ENCODE data around the gene MAPK10.
"Not testable (repeated sequence)": the region's sequence is repeated elsewhere in the genome, so short reads cannot be mapped to it uniquely, and the experiment has no call there.

Gene MAPK10

DNA sequence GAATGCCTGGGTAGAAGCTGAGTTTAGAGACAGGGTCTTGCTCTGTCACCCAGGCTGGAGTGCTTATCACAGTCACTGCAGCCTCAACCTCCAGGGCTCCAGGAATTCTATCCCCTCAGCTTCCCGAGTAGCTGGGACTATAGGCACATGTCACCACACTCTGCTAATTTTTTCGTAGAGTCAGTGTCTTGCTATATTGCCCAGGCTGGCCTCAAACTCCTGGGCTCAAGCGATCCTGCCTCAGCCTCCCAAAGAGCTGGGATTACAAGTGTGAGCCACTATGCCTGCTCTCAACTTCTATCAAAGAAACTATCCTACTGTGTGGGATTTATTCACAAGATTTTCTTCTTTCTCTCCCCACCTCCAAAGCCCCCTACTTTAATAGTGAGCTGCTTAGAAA, 15.7 kb downstream of the MAPK10 start:
- DNase-seq (ENCODE audit: insufficient read length, low spot score) (no peak), FAIRE-seq (no peak)

DNA sequence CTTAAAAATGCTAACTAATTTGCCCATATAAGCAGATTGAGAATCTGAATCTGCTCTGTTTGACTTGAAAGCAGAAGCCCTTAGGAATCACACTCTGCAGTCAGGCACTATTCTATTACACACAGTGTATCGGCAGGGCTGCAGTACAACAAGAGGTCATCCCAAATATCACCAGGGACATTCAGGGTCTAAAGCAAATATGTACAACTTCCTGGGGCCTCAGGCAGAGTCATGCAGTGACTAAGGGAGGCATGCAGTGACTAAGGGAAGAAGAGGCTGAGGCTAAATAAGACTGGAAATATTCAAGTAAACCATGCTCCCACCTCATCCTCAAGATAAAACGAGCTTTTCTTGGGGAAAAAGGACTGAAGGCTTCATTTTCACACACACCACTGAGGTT, 20.9 kb downstream of the MAPK10 start:
- FAIRE-seq (no peak), DNase-seq (ENCODE audit: insufficient read length, low spot score) (no peak)

DNA sequence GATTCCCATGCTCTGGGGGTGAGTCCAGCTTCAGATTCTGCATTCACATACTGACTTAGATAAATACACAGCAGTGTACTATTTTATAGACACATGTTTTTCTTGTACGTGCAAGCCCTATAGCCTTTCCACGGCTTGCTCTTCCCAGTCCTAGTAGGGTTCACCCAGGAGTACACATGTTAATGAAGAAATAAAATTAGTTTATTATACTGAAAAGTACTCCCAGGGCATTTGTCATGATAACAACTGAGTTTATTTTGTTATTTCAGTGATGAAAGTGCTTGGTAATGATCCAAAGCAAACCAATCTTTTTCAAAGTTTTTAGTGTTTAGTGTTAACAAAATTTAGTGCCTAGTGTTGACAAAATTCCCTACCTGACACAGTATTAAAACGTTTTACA, 21.3 kb downstream of the MAPK10 start:
- DNase-seq (ENCODE audit: insufficient read length, low spot score), result no peak
- FAIRE-seq, result no peak

DNA sequence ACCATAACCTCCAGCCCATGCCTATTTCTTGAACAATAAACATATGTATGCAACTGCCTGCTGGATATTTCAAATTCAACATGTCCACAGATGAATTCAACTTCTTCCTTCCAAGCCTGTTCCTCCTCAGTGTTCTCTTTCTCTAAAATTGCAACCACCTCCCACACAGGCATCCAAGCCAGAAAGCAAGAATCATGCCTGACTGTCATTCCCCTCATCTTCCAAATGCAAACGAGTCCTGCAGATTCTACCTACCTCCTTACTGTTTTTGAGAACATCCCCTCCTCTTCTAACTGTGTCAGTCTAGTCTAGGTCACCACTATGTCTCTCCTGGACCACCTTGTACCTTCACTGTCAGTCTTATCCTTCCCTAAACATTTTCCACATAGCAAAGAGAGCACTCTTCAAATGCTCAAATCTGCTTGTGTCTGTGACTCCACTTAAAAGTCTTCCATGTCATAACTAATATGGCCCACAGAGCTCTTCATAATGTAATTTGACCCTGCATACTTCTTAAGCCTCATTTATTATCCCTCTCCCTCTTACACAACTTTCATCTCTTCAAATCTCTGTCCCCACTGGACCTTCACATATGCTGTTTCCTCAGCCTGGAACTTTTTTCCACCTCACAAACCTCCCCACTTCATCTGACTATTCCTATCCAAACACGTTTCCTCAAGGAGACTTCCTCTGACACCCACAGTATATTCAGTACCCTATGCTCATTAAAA, 25.7 kb downstream of the MAPK10 start:
- DNase-seq (ENCODE audit: insufficient read length, low spot score) (no peak), FAIRE-seq (no peak)

DNA sequence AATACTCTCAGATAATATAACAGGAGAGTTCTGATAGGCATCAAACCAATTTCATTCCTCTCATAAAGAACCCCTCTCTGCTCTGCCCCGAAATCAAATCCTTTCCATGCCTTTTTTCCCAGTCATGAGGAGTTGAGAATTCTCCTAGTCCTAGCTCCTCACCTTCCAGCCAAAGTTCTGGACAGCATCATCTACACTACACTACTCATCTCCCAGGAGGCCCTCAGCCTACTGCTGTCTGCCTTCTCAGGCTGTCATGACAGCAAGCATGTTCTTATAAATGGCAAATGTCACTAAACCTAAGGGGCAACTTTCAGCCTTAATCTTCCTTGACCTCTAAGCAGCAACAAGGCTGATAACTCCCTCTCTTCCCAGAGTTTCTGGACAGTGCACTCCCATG, 26.6 kb downstream of the MAPK10 start:
- DNase-seq (ENCODE audit: insufficient read length, low spot score) (no peak), FAIRE-seq (no peak)

DNA sequence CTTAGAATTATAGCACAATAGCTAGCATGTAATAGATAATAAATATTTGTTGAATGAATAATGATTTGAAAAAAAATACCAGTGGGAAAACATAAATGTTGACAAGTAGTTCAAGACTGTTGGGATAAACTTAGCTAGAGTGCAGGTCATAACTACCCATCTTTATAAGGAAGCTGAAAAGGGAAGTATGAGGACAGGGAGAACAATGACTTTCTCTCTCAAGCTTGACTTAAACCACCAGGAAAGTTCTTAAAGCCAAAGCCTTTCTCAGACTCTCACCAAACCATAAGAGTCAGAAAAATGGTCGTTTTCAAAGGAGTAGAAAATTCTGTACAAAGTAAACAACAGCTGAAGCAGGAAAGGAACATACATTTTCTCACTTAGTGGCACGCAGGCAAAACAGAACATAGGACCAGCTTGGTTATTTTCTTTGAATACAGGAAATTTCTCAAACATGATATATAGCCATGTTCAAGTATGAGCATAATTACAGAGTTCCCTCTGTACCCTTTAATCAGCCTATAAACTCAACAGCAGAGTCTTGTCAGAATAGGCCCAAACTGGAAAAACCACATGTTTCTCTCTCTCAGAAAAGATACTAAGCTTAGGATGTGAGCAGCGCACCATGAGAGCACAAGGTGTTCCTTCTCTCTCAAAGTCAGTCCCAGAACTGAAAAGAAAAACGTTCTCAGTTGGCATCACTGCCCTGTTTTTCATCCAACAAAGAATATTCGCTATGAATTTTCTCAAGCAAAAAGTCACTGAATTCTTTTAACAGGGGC, 28.7 kb downstream of the MAPK10 start:
- no peak for FAIRE-seq

DNA sequence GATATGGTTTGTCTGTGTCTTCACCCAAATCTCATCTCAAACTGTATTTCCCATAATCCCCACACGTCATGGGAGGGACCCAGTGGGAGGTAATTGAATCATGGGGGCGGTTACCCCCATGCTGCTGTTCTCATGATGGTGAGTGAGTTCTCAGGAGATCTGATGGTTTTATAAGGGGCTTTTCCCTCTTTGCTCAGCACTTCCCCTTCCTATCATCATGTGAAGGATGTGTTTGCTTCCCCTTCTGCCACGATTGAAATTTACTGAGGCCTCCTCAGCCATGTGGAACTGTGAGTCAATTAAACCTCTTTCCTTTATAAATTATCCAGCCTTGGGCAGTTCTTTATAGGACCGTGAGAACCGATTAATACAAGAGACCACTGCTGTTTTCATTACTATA, 29.4 kb downstream of the MAPK10 start:
- not testable (repeated sequence) for DNase-seq (ENCODE audit: insufficient read length, low spot score); FAIRE-seq

More for the DNA sequence above, 28.7 kb downstream of the MAPK10 start:
- DNase-seq (ENCODE audit: insufficient read length, low spot score), result no peak

DNA sequence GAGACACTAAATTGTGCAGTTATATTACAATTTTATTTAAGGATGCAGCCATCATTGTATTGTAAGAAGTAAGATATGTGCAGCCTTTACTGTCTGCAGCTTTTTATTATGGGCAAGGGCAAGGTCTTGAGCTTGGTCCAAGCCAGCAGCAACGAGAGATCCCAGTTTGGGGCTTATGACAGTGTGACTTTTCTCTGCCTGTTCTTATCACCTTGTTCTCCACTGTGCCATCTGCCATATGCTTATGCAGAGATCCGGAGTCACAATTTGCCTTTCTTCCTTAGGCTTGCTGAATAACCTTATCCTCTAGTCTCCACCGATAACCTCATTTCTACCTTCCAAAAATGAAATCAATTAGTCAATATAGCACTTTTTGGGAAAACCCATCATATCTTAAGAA, 30.4 kb downstream of the MAPK10 start:
- no peak for DNase-seq (ENCODE audit: insufficient read length, low spot score)
- no peak for FAIRE-seq

DNA sequence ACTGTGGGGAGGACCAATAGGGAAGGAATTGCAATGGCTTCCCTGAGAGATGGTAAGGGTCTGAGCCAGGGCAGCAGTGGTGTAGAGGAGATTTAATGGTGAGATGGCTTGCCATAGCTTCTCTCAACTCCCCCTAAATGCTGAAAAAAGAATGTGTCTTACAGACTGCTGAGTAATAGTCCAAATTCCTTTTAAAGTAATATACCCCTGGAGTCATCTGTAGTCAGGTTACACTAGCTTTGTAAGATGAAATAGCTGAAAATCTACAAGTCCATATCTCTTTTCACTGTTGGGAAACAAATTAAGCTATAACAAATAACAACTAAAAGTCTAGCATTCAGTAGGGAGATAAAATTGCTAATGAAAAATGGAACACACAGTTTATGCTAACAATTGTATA, 33.5 kb downstream of the MAPK10 start:
- no peak for DNase-seq (ENCODE audit: insufficient read length, low spot score)
- FAIRE-seq, result no peak

DNA sequence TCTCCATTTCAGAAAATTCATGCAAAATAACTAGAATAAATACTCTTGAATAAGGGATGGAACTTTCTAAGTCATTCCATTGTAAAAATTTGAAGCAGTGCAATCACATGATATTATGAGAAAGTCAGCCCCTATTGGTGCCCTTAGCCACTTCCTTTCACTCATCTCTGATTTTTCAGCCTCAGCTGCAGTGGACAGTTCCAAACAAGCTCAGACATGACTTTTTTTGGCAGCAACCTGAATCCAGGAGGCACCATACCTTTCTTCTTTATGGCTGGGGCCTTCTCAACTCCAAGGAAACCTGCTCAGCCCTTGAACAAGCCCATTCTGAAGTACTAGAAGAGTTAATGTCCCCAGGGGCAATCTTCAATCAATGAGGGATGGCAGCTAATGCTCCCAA, 40.5 kb downstream of the MAPK10 start:
- FAIRE-seq (no peak), DNase-seq (ENCODE audit: insufficient read length, low spot score) (no peak)

DNA sequence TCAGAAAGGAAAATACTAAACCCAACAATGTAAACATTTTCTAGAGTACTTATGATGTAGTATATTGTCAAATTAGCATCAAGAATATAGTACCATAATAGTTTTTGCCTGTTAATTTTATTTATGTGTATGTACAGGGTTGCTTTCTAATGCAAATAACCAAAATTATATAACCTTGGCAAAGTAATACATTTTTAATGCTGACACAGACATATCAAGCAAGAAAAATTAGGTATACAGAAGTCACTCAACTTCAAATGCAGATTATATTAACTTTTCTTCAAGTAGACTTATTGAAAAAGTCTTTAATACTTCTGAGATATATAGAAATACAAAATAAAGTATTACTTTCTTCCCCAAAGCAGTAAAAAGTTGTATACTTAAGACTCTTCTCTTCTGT, 44.3 kb downstream of the MAPK10 start:
- FAIRE-seq (no peak), DNase-seq (ENCODE audit: insufficient read length, low spot score) (no peak)

DNA sequence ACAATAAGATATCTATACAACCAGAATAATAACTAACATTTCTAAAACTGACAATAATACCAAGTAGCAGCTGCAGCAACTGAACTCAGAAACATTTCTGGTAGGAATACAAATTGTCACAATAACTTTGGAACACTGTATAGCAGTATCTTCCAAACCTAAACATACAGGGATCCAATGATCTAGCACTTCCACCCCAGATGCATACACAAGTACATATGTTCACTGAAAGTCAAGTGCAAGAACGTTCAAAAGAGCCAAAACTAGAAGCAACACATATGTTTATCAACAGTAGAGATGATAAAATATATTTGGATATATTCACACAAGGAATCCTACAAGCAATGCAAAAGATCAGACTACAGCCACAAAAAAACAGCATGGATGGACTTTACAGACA, 46.2 kb downstream of the MAPK10 start:
- DNase-seq (ENCODE audit: insufficient read length, low spot score), result no peak
- no peak for FAIRE-seq

DNA sequence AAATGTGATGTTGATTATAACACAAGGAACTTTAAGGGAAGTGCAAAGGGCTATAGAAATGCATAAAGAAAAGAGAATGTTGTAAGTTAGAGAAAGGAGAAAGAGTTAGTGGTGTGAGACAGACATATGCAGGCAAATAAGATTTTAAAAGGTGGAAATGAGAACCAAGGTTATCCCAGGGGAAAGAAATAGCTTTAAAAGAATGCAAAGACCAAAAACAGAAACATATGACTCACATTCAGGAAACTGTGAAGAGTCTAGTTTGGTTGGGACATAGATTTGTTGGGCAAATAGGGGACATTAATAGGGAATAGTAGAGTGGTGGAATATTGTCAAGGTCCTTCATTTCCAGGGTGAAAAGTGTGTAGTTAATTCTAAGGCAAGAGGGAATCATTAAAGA, 52.4 kb downstream of the MAPK10 start:
- DNase-seq (ENCODE audit: insufficient read length, low spot score) (no peak), FAIRE-seq (no peak)

DNA sequence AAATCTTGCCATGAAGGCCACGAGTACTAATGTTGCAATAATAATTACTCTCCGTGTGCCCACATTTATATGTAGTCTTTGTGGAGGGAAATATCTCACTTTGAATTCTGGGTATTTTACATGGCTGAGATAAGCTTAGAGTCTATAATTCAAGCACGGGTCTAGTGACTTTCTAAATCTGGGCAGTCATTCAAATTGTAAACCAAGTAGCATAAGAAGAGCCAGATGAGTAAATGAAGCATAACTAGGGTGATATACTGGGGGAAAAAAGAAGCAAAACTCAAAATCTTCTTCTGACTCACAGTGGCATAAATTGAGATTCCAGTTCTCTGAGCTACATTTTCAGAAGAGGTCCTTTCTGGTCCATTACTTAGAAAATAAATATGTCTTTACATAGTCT, 53.0 kb downstream of the MAPK10 start:
- FAIRE-seq (no peak), DNase-seq (ENCODE audit: insufficient read length, low spot score) (no peak)

DNA sequence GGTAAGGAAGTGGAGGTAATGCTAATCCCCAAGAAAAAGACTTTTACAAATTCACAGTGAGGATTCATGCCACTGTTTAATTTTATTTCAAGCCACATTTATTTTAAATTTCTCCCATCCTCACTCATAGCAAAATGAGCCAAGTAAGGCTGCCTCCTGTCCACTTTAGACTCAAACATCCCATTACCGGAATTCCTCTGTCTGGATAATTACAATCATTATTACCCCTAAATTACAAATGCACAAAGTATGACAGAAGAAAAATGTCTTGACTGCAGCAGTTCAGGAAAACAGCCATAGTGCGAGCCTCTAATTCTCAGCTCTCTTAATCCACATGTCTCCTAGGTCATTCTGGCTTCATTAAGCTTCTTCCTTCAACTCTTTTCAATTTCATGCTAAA, 57.0 kb downstream of the MAPK10 start:
- no peak for DNase-seq (ENCODE audit: insufficient read length, low spot score)

DNA sequence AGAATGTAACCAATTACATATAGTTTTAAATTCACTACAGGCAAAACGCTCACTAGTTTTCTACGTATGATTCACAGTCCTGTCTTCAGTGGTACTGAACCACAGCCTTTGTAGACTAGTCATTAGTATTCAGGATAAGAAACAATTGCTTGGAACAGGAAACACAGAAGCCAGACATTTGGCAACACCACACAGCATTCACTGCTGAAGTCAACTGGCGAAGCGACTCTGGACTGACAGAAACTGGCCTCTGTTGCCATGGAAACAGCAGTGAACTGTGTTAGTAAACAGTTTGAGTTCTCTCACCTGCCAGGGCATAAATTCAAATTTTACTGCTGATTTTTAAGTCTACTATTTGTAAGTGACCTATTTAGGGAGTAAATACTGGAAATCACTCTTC, 57.6 kb downstream of the MAPK10 start:
- FAIRE-seq (no peak), DNase-seq (ENCODE audit: insufficient read length, low spot score) (no peak)

More for the DNA sequence above, 57.0 kb downstream of the MAPK10 start:
- FAIRE-seq, result no peak

DNA sequence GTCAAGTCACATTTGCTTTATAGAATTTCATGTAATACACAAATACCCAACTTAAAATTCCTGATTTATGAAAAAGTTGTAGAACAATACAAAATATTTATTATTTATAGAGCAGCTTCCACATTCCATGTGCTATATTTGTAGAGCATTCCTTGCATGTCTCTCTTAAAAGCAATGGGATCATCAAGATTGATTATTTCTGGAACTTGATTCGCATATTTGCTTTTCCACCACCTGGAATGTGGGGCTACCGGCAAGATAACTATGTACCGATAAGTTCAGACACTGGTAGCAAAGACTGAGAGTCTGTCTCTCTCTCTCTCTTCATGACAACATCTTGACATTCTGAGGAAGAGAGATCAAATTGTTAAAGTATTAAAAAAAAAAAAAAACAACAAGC, 59.3 kb downstream of the MAPK10 start:
- DNase-seq (ENCODE audit: insufficient read length, low spot score) (no peak), FAIRE-seq (no peak)

DNA sequence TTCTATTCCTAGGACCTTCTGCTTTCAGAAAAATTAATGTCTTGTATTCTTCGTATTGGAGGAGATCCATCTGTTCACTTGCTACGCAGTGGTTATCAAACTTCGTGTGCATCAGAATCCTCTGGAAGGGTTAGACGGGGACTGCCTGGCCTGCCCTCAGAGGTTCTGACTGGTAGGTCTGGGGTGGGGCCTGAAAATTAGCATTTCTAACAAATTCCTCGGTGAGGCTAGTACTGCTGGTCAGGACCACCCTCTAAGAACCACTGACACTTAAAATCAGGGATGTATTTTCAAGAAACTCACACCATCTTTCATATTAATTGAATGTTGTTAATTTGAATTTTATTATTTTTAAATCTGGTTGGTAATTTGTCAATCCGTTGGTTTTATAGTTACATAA, 63.0 kb downstream of the MAPK10 start:
- DNase-seq (ENCODE audit: insufficient read length, low spot score) (no peak), FAIRE-seq (no peak)

DNA sequence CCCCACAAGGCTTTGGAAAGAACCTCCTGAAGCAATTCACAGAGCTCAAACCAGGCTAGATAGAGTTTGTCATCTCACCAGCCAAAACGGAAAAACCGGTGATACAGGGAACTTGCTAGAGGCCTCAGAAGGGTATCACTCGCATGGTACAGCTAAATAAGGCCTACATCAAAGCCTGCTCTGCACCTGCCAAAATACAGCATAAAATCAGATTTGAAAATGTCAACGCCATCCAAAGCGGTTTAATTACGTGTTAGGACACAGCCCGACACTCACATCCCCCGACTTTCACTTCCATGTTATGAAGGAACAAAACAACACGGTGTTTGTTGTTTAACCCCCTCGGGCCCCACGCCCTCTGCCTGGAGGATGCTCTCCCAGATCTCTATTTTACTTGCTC, 65.0 kb downstream of the MAPK10 start:
- FAIRE-seq, result no peak

DNA sequence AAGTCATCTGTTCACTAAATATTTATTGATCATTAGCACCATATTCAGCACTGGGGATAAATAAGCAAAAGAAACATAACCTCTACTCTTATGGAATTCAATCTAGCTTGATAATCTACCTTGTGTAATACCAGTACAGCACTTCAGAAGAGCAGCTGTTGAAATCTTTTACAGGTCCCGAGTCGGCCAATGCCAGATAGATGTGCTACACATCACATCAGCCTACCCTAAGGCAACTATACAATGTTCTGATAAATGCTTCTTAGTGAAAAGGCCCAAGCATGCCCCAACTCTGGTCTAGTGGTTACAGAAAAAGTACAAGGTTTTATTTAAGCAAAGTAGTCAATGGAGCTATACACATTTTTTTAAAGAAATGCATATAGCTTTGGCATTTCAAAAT, 68.7 kb downstream of the MAPK10 start:
- FAIRE-seq (no peak), DNase-seq (ENCODE audit: insufficient read length, low spot score) (no peak)

More for the DNA sequence above, 65.0 kb downstream of the MAPK10 start:
- no peak for DNase-seq (ENCODE audit: insufficient read length, low spot score)

DNA sequence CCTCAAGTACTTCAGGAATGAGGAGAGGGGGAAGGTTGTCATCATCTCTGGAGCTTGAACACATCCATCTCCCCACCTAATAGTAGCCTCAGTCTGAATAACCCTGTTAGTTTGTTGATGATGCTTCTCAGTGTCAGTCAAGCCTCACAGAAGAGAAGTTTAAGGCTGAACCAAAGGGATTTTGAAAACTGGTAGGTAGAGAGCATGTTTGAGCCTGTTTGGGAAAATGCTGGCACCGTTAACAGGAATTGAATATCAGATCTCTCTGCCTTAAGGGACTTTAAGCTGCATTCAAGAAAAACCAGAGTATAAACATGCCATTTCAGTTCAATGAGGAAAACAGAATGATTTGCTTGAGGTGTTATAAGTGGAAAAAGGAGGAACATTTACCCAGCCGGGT, 73.1 kb downstream of the MAPK10 start:
- no peak for DNase-seq (ENCODE audit: insufficient read length, low spot score)
- no peak for FAIRE-seq

DNA sequence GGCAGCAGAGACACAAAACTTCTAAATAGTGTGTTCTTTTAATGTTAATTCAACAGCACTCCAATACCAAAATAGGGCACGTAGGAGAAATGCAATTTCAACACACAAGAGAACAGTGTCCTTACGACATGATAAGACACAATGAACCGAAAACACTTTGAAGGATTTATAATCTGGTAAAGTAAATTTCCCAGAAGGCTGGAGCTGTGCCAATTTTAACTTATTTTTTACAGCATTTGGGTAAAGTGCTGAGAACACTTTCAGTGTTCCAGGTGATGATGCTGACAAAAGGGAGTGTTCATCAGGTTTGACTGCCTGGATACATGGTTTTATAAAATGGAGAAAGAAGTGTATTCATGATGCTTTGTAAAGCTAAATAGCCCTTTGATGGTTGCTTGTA, 76.5 kb downstream of the MAPK10 start:
- FAIRE-seq, result no peak
- DNase-seq (ENCODE audit: insufficient read length, low spot score), result no peak

Measured in GM19239 (cell line).